ENCODE results near the gene ZNF33A. TPM values are rescaled to one million over a fixed set of nuclear protein-coding genes. Genes with fewer than 3 reads are reported as not detected.
"Not testable (repeated sequence)": the region's sequence is repeated elsewhere in the genome, so short reads cannot be mapped to it uniquely, and the experiment has no call there.

Gene ZNF33A
- total and polyA plus RNA-seq, 5 donors: 9.5 to 26.5 (median 24.9) TPM

DNA sequence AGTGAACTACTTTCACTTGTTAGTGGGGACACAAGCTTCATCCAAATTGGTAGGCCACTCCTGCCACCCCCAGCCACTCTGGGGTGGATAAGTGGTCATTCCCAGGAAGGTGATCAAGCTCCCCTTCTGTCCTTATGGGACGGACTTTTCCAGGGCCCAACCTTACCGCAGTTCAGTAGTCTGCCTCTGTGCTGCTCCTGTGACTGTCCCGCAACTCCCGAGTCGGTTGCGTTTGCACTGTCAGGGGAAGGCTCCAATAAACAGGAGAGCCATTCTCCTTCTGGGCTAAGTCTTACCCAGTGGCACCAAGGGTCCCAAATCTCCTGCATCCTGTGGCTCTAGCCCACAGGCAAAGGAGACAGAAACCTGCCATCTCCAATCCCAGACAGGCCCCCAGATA lies 7.4 kb upstream of the ZNF33A start:
- intact Hi-C loops (cut with DNase I): no loop called here
- 96% methylated on average over 6 of the region's 6 CpGs for WGBS
- Histone ChIP-seq H3K4me1 (ENCODE audit: control insufficient read depth, insufficient read depth, low read length) (no peaks in the 10 kb centered on the region), H3K27ac (ENCODE audit: low read length) (no peak overlapping the region), H3K9me3 (ENCODE audit: control insufficient read depth, low read length) (no peaks in the 10 kb centered on the region), H3K27me3 (ENCODE audit: control insufficient read depth, insufficient read depth) (no peaks in the 10 kb centered on the region), H3K4me3 (ENCODE audit: low read length) (no peak overlapping the region)
- no peak for DNase-seq
- no peak for ATAC-seq

DNA sequence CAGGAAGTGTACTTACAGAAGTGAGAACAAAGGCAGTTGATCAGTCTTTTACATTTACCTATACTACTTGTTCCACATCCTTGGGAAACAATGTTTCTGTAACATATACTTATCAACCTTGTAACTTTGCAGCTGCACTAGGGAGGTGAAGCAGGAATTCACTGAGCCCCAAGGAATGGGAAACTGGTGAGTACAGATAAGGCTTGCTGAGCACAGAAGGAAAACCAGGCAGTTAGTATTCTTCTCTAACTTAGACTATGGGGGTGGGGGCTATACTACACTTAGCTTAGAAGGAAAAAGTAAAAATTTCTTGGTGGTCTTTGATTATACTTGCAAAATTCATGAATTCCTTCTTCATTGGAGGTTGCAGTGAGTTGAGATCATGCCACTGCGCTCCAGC lies 6.9 kb upstream of the ZNF33A start:
- WGBS: 98% methylated on average over 1 of the region's 1 CpG

GRCh38 chr10:38007551-38007950 lies 2.9 kb upstream of the ZNF33A start:
- no peaks in the 10 kb centered on the region for H3K27me3 ChIP-seq (ENCODE audit: control insufficient read depth, insufficient read depth)
- no peak overlapping the region for H3K4me3 ChIP-seq (ENCODE audit: low read length)
- H3K4me1 ChIP-seq (ENCODE audit: control insufficient read depth, insufficient read depth, low read length): no peaks in the 10 kb centered on the region
- H3K27ac ChIP-seq (ENCODE audit: low read length): no peak overlapping the region
- ATAC-seq (no peak), DNase-seq (no peak)
- intact Hi-C loops (cut with DNase I): no loop called here
- H3K9me3 ChIP-seq (ENCODE audit: control insufficient read depth, low read length): no peaks in the 10 kb centered on the region

More for the DNA sequence above, 6.9 kb upstream of the ZNF33A start:
- no peak for DNase-seq
- Histone ChIP-seq H3K27ac (ENCODE audit: low read length) (no peak overlapping the region), H3K9me3 (ENCODE audit: control insufficient read depth, low read length) (no peaks in the 10 kb centered on the region), H3K27me3 (ENCODE audit: control insufficient read depth, insufficient read depth) (no peaks in the 10 kb centered on the region), H3K4me1 (ENCODE audit: control insufficient read depth, insufficient read depth, low read length) (no peaks in the 10 kb centered on the region), H3K4me3 (ENCODE audit: low read length) (no peak overlapping the region)
- intact Hi-C loops (cut with DNase I): no loop called here
- ATAC-seq: no peak

DNA sequence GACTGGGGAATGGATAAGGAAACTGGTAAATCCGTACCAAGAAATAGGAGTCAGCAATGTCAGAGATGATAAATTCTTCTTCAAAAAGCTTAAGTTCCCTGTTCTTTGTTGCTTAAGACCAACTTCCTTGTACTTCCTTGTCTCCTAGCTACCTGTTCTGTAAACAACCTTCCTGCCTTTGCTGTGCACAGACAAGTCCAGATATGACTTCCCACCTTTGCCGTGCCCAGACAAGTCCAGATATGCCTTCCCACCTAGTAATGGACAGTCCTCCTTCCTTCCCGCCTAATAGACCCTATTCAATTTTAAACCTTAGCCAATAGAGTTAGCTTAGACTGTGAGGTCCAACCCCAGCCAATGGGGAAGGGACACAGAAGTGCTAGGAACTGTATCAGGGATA lies 2.5 kb upstream of the ZNF33A start:
- ATAC-seq (no peak), DNase-seq (no peak)
- intact Hi-C loops (cut with DNase I): no loop called here
- no peaks in the 10 kb centered on the region for H3K27me3 ChIP-seq (ENCODE audit: control insufficient read depth, insufficient read depth)
- H3K27ac ChIP-seq (ENCODE audit: low read length): no peak overlapping the region
- H3K4me1 ChIP-seq (ENCODE audit: control insufficient read depth, insufficient read depth, low read length): no peaks in the 10 kb centered on the region
- 78% methylated on average over 3 of the region's 3 CpGs for WGBS
- no peaks in the 10 kb centered on the region for H3K9me3 ChIP-seq (ENCODE audit: control insufficient read depth, low read length)
- no peak overlapping the region for H3K4me3 ChIP-seq (ENCODE audit: low read length)

- H3K9me3 ChIP-seq (ENCODE audit: control insufficient read depth, low read length): no peaks in the 10 kb centered on the region
- H3K27me3 ChIP-seq (ENCODE audit: control insufficient read depth, insufficient read depth): no peaks in the 10 kb centered on the region
- intact Hi-C loops (cut with DNase I): no loop called here
- no peak for ATAC-seq
- H3K27ac ChIP-seq (ENCODE audit: low read length): no peak overlapping the region
- no peak for DNase-seq
- H3K4me1 ChIP-seq (ENCODE audit: control insufficient read depth, insufficient read depth, low read length): no peaks in the 10 kb centered on the region
- H3K4me3 ChIP-seq (ENCODE audit: low read length): no peak overlapping the region
- 80% methylated on average over 1 of the region's 1 CpG for WGBS
These were observed 5.9 kb downstream of the ZNF33A start for GRCh38 chr10:38016354-38016753.

GRCh38 chr10:38019124-38019523 lies 8.6 kb downstream of the ZNF33A start:
- H3K4me1 ChIP-seq (ENCODE audit: control insufficient read depth, insufficient read depth, low read length); H3K27ac ChIP-seq (ENCODE audit: low read length); H3K27me3 ChIP-seq (ENCODE audit: control insufficient read depth, insufficient read depth); H3K4me3 ChIP-seq (ENCODE audit: low read length); DNase-seq; intact Hi-C loops (cut with DNase I); ATAC-seq; H3K9me3 ChIP-seq (ENCODE audit: control insufficient read depth, low read length): not testable (repeated sequence)
- 53% methylated on average over 4 of the region's 4 CpGs for WGBS

GRCh38 chr10:38025283-38025682 lies 14.8 kb downstream of the ZNF33A start:
- WGBS: 79% methylated on average over 3 of the region's 3 CpGs

DNA sequence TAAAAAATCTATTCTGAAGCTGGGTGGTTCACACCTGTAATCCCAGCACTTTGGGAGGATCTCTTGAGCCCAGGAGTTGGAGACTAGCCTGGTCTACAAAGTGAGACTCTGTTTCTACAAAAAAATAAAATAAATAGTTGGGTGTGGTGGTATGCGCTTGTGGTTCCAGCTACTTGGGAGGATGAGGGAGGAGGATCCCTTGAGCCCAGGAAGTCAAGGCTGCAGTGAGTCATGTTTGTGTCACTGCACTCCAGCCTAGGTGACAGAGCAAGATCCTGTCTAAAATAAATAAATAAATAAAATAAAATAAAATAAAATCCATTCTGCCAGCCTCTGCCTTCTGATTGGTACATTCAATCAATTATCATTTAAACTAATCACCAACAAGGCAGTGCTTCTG lies 17.5 kb downstream of the ZNF33A start:
- no peak for DNase-seq
- Histone ChIP-seq H3K4me3 (ENCODE audit: low read length) (no peak overlapping the region), H3K4me1 (ENCODE audit: control insufficient read depth, insufficient read depth, low read length) (peaks cover 5% of the 10 kb centered on the region), H3K9me3 (ENCODE audit: control insufficient read depth, low read length) (no peaks in the 10 kb centered on the region), H3K27ac (ENCODE audit: low read length) (no peak overlapping the region), H3K27me3 (ENCODE audit: control insufficient read depth, insufficient read depth) (no peaks in the 10 kb centered on the region)
- intact Hi-C loops (cut with DNase I): no loop called here
- WGBS: 95% methylated on average over 1 of the region's 1 CpG
- no peak for ATAC-seq

More at GRCh38 chr10:38025283-38025682, 14.8 kb downstream of the ZNF33A start:
- no peak overlapping the region for H3K27ac ChIP-seq (ENCODE audit: low read length)
- ATAC-seq (no peak), DNase-seq (no peak)
- no peaks in the 10 kb centered on the region for H3K9me3 ChIP-seq (ENCODE audit: control insufficient read depth, low read length)
- intact Hi-C loops (cut with DNase I): no loop called here
- H3K4me1 ChIP-seq (ENCODE audit: control insufficient read depth, insufficient read depth, low read length): peaks cover 2% of the 10 kb centered on the region
- no peak overlapping the region for H3K4me3 ChIP-seq (ENCODE audit: low read length)
- H3K27me3 ChIP-seq (ENCODE audit: control insufficient read depth, insufficient read depth): no peaks in the 10 kb centered on the region

DNA sequence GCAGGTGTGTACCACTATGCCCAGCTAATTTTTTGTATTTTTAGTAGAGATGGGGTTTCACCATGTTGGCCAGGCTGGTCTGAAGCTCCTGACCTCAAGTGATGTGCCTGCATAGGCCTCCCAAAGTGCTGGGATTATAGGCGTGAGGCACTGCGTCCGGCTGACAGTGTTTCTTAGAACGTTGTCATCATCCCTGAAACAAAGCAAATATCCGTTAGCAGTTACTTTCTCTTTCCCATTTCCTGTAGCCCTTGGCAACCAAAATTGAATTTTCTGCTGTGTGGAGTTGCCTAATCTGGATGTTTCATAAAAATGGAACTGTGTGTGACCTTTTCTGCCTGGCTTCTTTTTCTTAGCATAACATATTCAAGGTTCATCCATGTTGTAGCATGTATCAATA lies 22.4 kb downstream of the ZNF33A start:
- peak in 1 of 3 donors; percentile 36 for DNase-seq
- WGBS: 57% methylated on average over 5 of the region's 5 CpGs
- ATAC-seq: peak; percentile 52 to 85
- Histone ChIP-seq H3K27ac (ENCODE audit: low read length) (peak overlapping the region; percentile 52), H3K27me3 (ENCODE audit: control insufficient read depth, insufficient read depth) (no peaks in the 10 kb centered on the region), H3K4me3 (ENCODE audit: low read length) (no peak overlapping the region), H3K4me1 (ENCODE audit: control insufficient read depth, insufficient read depth, low read length) (peaks cover 4% of the 10 kb centered on the region), H3K9me3 (ENCODE audit: control insufficient read depth, low read length) (no peaks in the 10 kb centered on the region)
- intact Hi-C loops (cut with DNase I): no loop called here

DNA sequence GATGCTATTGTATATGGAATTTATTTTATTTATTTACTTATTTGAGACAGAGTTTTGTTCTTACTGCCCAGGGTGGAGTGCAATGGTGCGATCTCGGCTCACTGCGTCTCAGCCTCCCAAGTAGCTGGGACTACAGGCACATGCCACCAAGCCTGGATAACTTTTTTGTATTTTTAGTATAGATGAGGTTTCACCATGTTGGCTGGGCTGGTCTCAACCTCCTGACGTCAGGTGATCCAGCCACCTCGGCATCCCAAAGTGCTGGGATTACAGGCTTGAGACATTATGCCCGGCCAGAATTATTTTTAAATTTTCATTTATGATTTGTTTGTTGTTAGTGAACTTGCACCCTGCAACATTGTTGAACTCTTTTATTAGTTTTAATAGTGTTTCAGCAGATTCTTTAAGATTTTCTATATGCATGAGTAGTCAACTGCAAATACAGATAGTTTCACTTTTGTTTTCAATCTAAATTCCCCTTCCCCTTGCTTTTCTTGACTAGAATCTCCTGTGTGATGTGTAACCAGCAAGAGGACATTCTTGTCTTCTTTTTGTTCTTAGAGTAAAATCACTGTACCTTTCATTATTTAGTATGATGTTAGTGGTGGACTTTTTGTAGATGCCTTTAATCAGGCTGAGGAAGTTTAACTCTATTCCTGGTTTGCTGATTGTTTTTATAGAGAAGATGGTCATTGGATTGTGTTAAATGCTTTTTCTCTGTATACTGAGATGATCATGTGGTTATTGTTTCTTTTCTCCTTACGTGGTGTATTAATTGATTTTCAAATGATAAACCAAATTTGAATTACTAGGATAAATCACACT lies 27.8 kb downstream of the ZNF33A start:
- ATAC-seq: no peak
- DNase-seq: no peak
- 92% methylated on average over 7 of the region's 7 CpGs for WGBS
- Histone ChIP-seq H3K9me3 (ENCODE audit: control insufficient read depth, low read length) (no peaks in the 10 kb centered on the region), H3K27me3 (ENCODE audit: control insufficient read depth, insufficient read depth) (no peaks in the 10 kb centered on the region), H3K4me1 (ENCODE audit: control insufficient read depth, insufficient read depth, low read length) (no peaks in the 10 kb centered on the region), H3K4me3 (ENCODE audit: low read length) (no peak overlapping the region), H3K27ac (ENCODE audit: low read length) (no peak overlapping the region)
- intact Hi-C loops (cut with DNase I): no loop called here

GRCh38 chr10:38038932-38039245 lies 28.4 kb downstream of the ZNF33A start:
- Histone ChIP-seq H3K9me3 (ENCODE audit: control insufficient read depth, low read length) (no peaks in the 10 kb centered on the region), H3K4me3 (ENCODE audit: low read length) (no peak overlapping the region), H3K27me3 (ENCODE audit: control insufficient read depth, insufficient read depth) (no peaks in the 10 kb centered on the region), H3K4me1 (ENCODE audit: control insufficient read depth, insufficient read depth, low read length) (no peaks in the 10 kb centered on the region), H3K27ac (ENCODE audit: low read length) (no peak overlapping the region)
- ATAC-seq (no peak), DNase-seq (no peak)
- intact Hi-C loops (cut with DNase I): no loop called here

DNA sequence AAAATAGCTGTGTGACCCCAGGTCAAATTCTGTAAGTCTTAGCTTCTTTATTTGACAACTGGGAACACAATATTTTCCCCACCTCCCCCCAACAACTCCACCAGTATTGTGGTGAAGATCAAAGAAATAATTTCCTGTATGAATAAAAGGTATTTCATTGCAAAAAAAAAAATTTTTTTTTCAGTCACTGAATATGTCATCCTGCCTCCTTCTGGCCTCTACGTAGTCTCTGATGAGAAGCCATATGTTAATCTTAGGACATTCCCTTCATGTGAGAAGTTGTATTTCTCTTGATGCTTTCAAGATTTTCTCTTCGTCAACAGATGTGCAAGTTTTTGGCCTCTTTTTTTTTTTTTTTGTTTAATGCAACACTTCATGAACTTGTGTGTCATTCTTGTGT lies 33.0 kb downstream of the ZNF33A start:
- 93% methylated on average over 2 of the region's 2 CpGs for WGBS
- H3K9me3 ChIP-seq (ENCODE audit: control insufficient read depth, low read length): no peaks in the 10 kb centered on the region
- no peak overlapping the region for H3K27ac ChIP-seq (ENCODE audit: low read length)
- no peak for ATAC-seq
- no peaks in the 10 kb centered on the region for H3K27me3 ChIP-seq (ENCODE audit: control insufficient read depth, insufficient read depth)
- no peaks in the 10 kb centered on the region for H3K4me1 ChIP-seq (ENCODE audit: control insufficient read depth, insufficient read depth, low read length)
- no peak overlapping the region for H3K4me3 ChIP-seq (ENCODE audit: low read length)
- DNase-seq: no peak
- intact Hi-C loops (cut with DNase I): no loop called here

Measured in right cardiac atrium (tissue), 5 donors.